Measurements from ENCODE around the gene ATP1A1.
A peak's percentile ranks its signal among the peaks of the same experiment; 100 is the strongest.

ATP1A1 gene

DNA sequence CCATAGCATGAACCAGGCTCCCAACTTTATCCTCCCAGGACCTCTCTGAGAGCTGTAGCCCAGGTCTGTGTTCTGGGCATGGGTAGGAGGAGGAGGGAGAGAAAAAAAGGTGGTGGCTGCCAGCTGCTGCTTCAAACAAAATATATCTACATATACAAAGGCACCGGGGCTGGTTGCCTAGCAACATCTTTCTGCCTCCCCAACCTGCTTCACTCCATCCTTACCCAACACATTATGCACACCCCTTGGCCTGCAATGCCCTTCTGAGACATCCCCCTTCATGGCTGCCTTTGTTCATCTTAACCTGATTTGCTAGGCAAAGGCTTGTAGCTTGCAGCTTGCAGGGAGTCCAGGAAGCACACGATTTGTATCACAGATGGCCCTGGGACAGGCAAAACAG, 27.2 kb upstream of the ATP1A1 start:
- DNase-seq, result peak; percentile 79

DNA sequence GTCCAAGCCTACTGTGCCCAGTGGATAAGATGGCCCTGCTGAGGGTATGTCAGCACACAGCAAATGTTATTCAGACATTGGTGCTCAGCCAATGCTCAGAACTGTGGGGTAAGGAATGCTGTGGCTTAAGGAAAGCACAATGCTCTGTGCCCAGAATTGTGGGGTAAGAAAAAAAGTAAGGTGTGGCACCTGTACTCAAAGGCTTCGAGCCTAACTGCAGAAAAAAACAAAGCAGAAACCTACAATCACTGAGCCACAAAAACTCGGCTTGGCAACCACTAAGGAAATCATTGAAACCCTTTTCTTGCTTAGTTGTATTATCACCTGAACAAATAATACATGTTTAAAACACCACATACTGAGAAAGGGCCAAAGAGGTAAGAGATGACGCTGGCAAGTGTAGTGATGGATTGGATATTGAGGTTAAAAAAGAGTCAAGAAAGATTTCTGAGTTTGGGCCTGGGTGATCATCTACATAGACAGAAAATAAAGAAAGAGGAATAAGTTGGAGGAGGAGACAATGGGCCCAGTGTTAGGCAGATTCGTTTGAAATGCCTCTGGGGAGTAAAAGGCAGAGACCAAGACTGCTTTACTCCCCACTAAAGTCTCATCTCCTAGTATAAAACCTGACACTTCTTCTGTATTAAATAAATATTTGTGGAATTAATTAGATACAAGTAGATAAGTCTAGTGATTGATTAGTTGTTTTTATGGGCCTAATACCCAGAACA, 25.9 kb upstream of the ATP1A1 start:
- peak; percentile 40 for DNase-seq

DNA sequence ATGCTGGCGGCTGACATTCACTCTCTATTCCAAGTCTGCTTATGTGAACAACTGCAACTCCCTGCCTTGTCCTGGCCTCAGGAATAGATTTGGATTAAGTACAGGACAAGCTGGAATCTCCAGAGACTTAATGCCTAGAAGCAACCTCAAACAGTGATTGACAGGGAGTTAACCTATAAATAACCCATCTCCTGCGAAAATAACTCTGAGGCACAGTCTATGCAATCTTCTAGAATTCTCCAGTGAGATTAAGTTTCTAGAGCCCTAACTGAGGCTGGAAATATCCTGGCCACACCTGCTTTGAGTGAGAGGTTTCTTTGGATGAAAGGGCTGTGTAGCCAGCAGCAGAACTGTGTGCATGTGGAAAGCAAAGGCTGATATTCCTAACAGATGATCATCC, 25.3 kb upstream of the ATP1A1 start:
- DNase-seq, result no peak

DNA sequence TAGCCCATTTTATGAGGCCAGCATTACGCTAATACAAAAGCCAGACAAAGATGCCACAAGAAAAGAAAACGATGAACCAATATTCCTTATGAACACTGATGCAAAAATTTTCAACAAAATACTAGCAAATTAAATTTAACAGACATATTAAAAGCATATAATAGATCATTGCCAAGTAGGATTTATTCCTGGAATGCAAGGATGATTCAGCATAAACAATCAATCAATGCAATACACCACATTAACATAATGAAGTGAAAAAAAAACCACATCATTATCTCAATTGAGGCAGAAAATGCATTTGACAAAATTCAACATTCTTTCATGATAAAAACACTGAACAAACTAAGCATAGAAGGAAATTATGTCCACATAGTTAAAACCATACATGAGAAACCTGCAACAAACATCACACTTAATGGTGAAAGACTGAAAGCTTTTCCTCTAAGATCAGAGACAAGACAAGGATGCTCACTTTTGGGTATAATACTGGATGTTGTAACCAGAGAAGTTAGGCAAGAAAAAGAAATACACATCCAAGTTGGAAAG, 22.9 kb upstream of the ATP1A1 start:
- no peak for DNase-seq

DNA sequence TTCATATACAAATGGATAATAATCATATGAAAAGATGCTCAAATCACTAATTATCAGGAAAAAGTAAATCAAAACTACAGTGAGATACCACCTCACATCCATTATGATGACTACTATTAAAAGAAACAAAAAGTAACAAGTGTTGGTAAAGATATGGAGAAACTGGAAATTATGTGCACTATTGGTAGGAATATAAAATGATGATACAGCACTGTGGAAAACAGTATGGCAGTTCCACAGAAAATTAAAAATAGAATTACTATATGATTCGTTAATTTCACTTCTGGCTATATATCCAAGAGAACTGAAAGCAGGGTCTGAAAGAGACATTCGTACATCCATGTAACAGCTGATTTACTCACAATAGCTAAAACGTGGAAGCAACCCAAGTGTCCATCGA, 21.1 kb upstream of the ATP1A1 start:
- no peak for DNase-seq

DNA sequence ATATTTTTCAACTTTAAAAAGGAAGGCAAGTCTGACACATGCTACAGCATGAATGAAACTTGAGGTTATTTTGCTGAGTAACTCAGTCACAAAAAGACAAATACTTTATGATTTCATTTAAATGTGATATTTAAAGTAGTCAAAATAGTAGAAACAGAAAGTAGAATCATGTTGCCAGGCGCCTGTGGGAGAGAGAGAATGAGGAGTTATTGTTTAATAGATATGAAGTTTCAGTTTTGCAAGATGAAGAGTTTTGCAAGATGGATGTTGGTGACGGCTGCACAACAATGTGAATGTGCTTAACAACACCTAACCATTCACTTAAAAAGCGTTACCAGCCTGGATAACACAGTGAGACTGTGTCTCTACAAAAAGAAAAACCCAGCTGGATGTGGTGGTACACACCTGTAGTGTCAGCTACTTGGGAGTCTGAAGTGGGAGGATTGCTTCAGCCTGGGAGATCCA, 20.7 kb upstream of the ATP1A1 start:
- DNase-seq, result no peak

DNA sequence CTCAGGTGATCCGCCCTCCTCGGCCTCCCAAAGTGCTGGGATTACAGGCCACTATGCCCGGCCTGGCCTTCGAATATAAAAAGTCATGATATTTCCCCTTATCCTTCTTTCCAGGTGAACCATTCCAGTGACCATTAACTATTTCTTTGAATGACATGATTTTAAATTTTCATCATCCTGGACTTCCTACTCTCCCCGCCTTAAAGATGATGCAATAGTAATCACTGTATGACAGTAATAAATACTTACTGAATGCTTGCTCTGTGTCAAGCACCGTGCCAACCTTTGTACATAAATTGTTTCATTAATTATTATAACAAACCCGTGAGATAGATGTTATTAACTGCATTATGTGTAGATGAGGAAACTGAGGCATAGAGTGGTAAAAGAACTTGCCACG, 19.9 kb upstream of the ATP1A1 start:
- no peak for DNase-seq

DNA sequence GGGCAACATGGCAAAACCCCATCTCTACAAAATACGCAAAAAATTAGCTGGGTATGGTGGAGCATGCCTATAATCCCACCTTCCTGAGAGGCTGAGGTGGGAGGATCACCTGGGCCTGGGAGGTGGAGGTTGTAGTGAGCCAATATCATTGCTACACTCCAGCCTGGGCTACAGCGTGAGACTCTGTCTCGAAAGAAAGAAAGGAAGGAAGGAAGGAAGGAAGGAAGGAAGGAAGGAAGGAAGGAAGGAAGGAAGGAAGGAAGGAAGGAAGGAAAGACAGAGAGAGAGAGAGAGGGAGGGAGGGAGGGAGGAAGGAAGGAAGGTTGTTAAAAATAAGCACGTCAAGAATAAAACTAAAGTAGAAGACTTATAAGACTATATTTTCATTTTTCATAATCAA, 17.0 kb upstream of the ATP1A1 start:
- no peak for DNase-seq

DNA sequence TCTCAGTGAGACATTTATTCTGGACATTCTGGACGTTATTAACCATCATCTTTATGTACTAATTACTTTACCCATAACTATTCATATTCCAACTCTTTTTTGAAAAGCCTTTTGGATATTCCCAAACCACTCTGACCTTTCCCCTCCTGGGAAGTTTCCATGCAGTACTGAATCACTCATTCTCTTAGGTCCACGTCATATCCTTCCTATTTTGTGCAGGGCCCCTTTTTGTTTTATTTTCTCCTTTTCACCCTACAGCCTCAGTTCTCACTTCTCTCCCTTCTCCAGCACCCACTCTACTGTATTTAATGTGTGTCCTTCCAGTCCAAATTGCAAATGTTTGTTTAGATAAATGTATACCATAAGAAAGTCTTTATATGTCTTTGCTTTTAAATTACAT, 16.4 kb upstream of the ATP1A1 start:
- no peak for DNase-seq

DNA sequence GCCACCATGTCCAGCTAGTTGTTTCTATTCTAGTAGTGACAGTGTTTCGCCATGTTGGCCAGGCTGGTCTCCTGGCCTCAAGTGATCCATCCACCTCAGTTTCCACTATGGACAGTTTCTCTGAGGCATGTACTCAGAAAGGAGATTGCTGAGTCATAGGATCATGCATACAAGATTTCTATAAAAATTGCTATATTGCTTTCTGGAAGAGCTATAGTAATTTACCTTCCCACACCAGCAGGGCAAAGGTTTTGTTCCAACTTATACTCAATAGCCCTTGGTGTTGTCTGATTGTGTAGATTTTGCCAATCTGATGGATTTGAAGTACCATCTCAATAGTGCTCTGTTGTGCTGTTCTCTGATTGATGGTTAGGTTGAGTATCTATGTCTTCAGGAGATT, 15.6 kb upstream of the ATP1A1 start:
- no peak for DNase-seq

DNA sequence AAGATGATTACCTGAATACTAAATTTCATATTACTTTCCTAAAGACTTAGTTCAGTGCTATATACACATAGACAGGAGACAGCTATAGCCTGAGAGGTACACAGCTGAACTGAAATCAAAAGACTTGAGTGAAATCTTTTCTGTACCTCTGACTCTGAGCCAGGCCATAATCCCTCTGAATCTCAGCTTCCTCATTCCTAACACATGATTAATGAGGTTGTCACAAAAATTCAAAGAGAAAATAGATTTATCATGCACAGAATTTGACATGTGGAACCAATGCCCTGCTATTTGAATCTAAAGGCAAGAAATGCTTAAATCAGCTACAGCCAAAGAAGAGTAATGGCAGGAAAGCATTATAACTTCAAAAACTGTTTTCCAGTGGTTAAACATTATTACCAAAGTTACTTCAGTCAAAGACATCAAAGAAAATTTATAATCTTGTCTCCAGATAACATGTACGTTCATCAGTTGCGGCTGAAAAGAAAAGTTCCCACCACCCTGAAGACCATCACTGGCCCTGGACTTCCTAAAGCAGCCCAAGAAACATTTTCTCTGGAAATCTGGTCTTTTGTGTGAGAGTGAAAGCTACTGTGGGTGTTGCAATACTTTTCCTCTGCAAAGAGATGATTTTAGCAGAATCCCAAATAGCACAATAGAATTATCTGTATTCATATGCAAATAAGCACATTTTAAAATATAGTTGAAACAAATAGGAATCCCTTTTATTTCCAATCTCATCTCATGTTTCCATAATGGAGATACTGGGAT, 13.8 kb upstream of the ATP1A1 start:
- no peak for DNase-seq

DNA sequence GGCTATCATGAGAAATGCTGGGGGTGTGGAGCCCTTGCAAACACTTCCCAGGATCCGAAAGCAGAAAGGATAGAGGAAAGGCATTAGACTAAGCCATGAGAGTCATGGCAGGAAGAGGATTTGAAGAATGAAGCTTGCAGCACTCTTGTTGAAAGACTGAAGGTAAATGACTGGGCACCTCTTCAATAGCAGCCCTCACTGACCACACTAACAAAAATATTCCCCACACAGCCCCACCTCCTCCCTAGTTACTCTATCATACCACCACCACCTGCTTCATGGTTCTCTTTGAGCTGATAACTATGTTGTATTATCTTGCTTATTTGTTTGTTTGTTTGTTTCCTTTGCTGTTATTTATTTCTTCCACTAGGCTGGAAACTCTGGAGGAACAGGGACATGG, 13.2 kb upstream of the ATP1A1 start:
- no peak for DNase-seq

DNA sequence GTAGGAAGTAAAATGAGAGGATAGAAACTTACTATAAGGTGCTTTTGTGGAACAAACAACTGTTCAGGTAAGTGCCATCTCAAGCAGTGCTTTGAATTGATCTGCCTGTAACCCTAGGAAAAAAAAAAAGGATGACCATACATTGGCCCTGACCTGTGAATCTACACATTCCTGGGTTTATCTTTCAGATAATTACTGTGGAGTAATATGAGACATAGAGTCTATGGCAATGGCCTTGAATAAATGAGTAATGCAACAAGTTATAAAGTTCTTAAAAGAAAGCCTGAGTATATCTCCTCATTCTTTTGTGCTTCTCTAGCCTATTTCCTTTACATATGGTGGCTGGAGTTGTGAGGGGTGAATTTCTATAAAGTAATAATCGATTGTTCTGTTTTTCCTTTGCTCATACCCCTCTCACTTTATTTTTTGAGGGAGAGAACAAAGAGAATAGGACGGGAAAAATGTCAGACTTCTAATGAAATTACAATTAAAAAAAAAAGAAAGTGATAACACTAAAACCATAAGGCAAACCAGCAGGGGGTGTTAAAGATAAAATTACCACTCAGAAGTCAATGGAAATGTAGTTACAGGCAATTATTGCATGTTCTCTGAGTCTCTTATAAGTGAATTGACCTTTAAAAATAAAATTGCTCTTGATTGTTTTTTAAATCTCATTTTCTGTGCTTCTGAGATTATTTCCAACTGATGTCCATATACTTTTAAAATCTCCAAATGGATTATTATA, 12.4 kb upstream of the ATP1A1 start:
- DNase-seq, result peak; percentile 60

DNA sequence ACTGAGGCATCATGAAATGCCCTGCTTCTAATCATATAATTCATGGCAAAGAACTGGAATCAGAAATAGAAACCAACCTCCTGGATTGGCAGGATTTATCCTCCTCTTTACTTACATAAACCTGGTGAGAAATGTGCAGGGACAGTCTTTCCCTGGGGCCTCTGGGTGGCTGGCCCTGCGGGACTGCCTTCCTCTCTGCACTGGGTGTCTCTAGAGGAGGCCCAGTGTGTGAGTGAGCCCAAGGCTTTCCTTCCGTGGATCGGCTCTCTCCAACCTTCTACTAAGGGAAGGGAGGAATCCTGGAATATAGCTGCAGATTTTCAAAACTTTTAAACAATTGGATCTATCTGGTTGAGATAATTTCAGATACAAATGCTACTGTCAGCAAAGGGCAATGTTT, 11.4 kb upstream of the ATP1A1 start:
- DNase-seq, result no peak

DNA sequence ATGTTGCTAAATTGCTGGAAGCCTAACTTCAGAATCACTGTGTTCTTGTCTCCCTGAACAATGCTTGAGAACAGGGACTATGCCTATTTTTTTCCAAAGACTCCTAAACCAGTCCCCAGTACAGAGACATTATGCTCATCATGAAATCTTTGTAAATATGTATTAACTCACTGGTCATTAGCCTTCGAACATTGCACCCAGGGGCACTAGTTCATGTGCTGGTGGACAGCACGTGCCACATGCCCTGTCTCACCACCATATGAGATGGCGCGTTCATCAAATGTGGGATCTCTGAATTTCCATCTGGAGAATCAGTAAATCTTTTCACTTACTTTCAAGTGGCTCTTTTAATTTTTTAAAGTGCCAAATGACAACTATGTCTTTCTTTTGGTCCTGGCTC, 11.0 kb upstream of the ATP1A1 start:
- no peak for DNase-seq

DNA sequence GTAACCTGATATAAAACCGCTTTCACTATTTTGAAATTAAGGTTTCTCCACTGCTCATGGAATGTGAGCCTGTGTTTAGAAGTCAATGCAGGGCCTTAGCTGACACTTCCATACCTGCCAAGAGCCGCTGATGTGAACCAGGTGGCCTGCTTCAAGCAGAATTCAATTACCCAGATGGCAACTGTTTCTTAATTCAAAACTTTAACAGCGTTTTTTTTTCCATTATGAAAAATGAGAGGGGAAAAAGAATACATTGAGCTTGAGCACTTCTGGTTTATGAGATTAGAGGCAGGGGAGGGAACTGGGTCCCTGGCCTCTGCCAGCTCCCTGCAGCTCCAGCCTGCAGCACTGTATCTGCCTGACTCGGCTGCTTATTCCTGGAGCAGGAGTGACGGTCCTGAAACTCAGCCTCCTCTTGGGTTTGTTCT, 7.7 kb upstream of the ATP1A1 start:
- DNase-seq, result no peak

DNA sequence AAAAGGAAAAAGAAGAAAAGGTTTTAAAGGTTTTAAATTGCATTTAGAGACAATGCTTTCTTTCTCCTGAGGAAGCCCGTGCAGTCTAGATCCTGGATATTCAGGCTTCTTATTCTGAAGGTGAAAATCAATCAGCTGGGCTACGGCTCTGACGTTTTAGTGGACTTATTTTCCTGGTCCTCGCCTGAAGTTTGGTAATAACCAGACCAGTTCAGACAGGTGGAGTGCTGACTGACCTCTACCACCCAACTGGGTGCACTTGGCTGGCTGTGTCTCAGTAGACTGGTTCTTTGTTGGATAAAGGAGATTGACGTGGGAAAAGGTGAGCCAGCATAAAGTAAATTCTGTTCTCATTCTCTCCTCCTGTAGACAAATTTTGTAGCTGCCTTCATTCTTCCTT, 7.2 kb upstream of the ATP1A1 start:
- DNase-seq, result no peak

DNA sequence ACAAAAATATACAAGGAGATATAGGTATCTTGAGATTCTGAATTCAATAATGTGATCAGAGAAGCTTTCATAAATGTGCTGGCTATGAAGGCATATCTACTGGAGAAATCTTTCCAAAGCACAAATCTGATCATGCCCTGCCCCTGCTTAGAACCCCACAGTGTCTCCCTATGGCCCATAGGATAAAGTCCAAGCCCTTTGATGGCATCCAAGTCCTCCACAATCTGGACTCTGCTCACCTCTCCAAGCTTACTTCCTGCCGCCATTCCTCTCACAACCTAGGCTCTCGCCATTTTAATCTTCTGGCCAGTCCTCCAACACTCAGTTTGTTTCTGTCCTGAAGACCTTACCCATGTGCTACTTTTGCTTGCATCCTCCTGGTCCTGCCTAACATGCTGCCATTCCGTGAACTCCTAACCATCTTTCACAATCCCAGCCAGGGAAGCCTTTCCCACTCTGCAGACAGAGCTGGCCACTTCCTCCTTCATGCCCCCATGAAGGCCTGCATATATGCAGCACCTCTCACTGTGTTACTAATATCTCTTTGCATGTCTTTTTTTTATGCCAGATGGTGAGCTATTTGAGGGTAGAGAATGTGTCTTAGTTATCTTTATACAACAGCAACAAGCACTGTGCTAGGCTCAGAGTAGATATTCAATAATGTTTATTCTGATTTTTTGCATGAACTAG, 5.6 kb upstream of the ATP1A1 start:
- DNase-seq, result no peak

DNA sequence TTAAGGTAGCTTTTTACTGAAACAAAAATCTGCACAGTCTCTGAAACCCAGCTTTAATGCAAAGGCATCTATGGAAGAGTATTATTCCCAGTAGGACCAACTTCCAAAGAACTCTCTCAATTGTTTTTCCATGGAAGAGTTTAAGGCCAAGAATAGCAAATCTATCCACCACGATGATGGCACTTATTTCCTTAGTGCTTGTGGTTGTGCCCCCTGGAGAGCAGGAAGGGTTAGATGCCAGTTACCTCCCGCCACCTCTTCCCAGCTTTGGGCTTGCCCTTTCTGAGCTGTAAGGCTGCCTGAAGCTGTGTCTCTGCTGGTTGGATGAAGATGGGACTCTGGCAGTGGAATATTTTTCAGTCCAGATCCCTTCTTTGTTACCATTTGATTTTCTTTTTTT, 4.8 kb upstream of the ATP1A1 start:
- DNase-seq, result no peak

DNA sequence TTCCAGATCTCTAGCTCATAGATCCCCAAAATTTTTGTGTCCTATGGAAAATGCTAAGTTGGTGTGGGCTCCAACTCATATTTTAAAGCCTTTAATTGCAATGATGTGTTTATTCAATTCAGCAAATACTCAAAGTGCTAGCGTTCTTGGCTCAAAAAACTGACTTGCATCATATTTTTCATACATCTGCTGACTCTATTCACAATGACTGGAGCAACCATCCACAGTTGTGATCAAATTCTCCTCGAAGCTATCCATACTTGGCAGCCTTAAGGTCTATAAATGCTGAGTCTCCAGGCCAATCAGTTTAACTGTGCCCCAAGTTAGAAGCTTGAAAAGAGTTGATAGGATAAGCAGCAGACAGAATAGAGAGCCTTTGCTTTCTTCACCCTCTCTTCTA, 2.9 kb upstream of the ATP1A1 start:
- DNase-seq, result no peak

DNA sequence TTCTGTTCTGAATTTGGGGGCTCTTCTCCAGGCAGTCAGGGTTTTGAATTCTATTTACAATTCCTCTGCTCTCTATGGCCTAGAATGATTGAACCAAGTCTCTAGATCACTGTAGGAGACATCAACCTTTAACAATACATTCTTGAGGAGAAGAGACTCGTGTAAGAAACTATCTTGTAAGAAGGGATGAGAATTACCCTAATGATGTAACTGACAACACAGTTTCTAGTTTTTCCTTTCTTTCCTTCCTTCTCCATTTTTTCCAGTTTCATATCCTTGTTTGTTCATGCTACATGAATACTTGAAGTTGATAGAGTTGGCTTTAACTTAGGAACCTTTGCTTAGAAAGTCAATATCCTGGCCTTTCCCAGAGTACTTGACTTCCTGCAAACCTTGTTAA, 1.3 kb upstream of the ATP1A1 start:
- no peak for DNase-seq

DNA sequence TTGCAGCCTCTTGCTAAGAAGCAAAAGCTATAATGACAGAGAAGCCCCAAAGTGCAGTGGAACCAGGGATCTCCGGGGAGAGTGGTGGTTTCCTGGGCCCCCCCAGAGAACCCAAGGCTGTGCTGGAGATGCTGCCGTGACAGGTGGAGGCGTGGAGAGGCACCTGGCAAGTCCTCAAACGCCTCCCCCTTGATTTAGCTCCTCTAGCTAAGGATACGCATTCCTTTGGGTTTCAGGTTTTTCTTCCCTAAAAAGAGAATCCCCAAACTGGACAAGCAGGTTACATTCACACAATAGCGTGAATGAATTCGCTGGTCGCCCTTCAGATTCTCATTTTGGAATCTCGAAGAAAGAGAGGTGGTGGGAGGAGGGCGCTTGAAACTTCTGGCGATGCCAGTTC, 853 bp upstream of the ATP1A1 start:
- no peak for DNase-seq

Measured in CD4-positive, alpha-beta T cell treated with Interleukin-12 subunit alpha and Interleukin-12 subunit beta, for 1 hour (primary cell).